ENCODE measurements around the gene GPR153.

Gene GPR153

GRCh38 chr1:6245869-6246496, 14.9 kb downstream of the GPR153 start:
- H3K27me3 ChIP-seq (ENCODE audit: control insufficient read depth in 3 of 3, insufficient read depth in 3 of 3, low read depth in 1 of 3, low read length in 3 of 3), result peaks cover 15 to 66% (median 20%) of the 10 kb centered on the region in 3 experiments
- no peak overlapping the region for H4K91ac ChIP-seq (ENCODE audit: low read depth, low read length, poor library complexity)
- peak overlapping the region; percentile 1 for H2AK5ac ChIP-seq (ENCODE audit: low read depth, low read length)
- H3K36me3 ChIP-seq (replicated peaks in 1 of 2; ENCODE audit: control insufficient read depth in 2 of 2, insufficient read depth in 2 of 2, low read length in 2 of 2), result no peaks in the 10 kb centered on the region
- H3K4me2 ChIP-seq (ENCODE audit: insufficient read depth, low read length, poor library complexity, severe bottlenecking), result peak overlapping the region; percentile 69
- H3K4me1 ChIP-seq (ENCODE audit: control insufficient read depth in 2 of 2, insufficient read depth in 1 of 2, low read depth in 1 of 2, low read length in 2 of 2), result peaks cover 32 to 36% of the 10 kb centered on the region in 2 donors
- H3K23ac ChIP-seq (ENCODE audit: low read depth, low read length, poor library complexity), result no peak overlapping the region
- H3K9me3 ChIP-seq (replicated peaks in 1 of 2; ENCODE audit: control insufficient read depth in 2 of 2, insufficient read depth in 1 of 2, low read depth in 1 of 2, low read length in 2 of 2), result no peaks in the 10 kb centered on the region
- peak overlapping the region; percentile 21 for H3K14ac ChIP-seq (ENCODE audit: low read length)
- no peak for DNase-seq (ENCODE audit: low spot score)
- no peak overlapping the region for H2BK15ac ChIP-seq (ENCODE audit: low read length)
- H3K4me3 ChIP-seq (ENCODE audit: low read length in 2 of 2), result peak overlapping the region; percentile 42 to 67
- WGBS, 2 donors (ENCODE audit: extremely low coverage in 2 of 2, insufficient read length in 2 of 2, insufficient replicate concordance in 1 of 2), result no CpG with 5 or more reads among the region's 49 CpGs
- H3K27ac ChIP-seq (replicated peaks; ENCODE audit: low read length), result no peak overlapping the region
- H2BK5ac ChIP-seq (ENCODE audit: low read length), result no peak overlapping the region
- no peak overlapping the region for H2BK12ac ChIP-seq (ENCODE audit: low read length)
- H3K18ac ChIP-seq (ENCODE audit: low read length), result no peak overlapping the region
- no peak overlapping the region for H3K9ac ChIP-seq (ENCODE audit: low read depth, low read length, poor library complexity)
- no peak overlapping the region for H2BK120ac ChIP-seq (ENCODE audit: low read depth, low read length)
- no peak overlapping the region for H4K8ac ChIP-seq (ENCODE audit: low read depth, low read length)
- no peaks in the 10 kb centered on the region for H3K79me1 ChIP-seq (ENCODE audit: low read depth, low read length)
- H2AFZ ChIP-seq (ENCODE audit: low read length), result peak overlapping the region; percentile 82
- H3K4ac ChIP-seq (ENCODE audit: low read length), result no peak overlapping the region

DNA sequence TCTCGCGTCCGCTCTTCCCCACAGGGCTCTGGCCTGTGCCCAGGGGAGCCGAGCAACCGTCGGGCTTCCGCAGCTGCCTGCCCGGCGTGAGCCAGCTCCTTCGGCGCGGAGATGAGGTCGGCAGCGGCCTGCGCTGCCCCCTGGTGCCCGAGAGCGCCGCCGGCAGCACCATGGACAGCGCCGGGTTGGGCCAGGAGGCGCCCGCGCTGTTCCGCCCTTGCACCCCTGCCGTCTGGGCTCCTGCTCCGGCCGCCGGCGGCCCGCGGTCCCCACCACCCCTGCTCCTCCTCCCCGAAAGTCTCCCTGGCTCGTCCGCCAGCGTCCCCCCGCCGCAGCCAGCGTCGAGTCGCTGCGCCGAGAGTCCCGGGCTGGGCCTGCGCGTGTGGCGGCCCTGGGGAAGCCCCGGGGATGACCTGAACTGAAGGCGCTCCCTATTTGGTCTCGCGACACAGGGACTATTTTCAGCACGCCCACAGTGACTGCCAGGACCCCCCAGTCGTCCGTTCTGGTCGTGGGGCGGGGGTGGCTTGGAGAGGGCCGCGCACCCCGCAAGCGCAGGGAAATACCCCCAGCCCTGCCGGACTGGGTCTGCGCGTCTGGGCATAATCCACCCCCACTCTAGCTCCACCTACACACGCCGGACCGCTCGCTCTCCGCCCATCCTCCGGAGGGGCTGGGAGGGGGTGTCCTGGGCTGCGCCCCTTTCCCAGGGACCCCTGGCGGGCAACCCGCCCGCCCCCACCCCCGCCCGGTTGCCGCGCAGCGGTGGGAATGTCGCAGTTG, 15.6 kb downstream of the GPR153 start:
- WGBS, 2 donors (ENCODE audit: extremely low coverage in 2 of 2, insufficient read length in 2 of 2, insufficient replicate concordance in 1 of 2), result no CpG with 5 or more reads among the region's 79 CpGs
- DNase-seq (ENCODE audit: low spot score), result peak; percentile 89
- H3K4ac ChIP-seq (ENCODE audit: low read length), result no peak overlapping the region

GRCh38 chr1:6244401-6245049, 16.4 kb downstream of the GPR153 start:
- Histone ChIP-seq H3K36me3 (replicated peaks in 1 of 2; ENCODE audit: control insufficient read depth in 2 of 2, insufficient read depth in 2 of 2, low read length in 2 of 2) (no peaks in the 10 kb centered on the region), H2BK5ac (ENCODE audit: low read length) (no peak overlapping the region), H2AFZ (ENCODE audit: low read length) (no peak overlapping the region), H3K14ac (ENCODE audit: low read length) (no peak overlapping the region), H3K18ac (ENCODE audit: low read length) (peak overlapping the region; percentile 8), H3K27ac (replicated peaks; ENCODE audit: low read length) (no peak overlapping the region), H3K4me1 (ENCODE audit: control insufficient read depth in 2 of 2, insufficient read depth in 1 of 2, low read depth in 1 of 2, low read length in 2 of 2) (peaks cover 34 to 46% of the 10 kb centered on the region in 2 donors), H2BK15ac (ENCODE audit: low read length) (no peak overlapping the region), H3K9ac (ENCODE audit: low read depth, low read length, poor library complexity) (no peak overlapping the region), H3K4me2 (ENCODE audit: insufficient read depth, low read length, poor library complexity, severe bottlenecking) (peak overlapping the region; percentile 11), H3K23ac (ENCODE audit: low read depth, low read length, poor library complexity) (no peak overlapping the region), H3K4ac (ENCODE audit: low read length) (no peak overlapping the region), H2BK12ac (ENCODE audit: low read length) (no peak overlapping the region), H3K27me3 (ENCODE audit: control insufficient read depth in 3 of 3, insufficient read depth in 3 of 3, low read depth in 1 of 3, low read length in 3 of 3) (peaks cover 15 to 55% (median 20%) of the 10 kb centered on the region in 3 experiments), H4K8ac (ENCODE audit: low read depth, low read length) (no peak overlapping the region), H3K4me3 (ENCODE audit: low read length in 2 of 2) (peak overlapping the region in 1 of 2 donors; percentile 42), H2AK5ac (ENCODE audit: low read depth, low read length) (peak overlapping the region; percentile 92), H4K91ac (ENCODE audit: low read depth, low read length, poor library complexity) (no peak overlapping the region), H3K79me1 (ENCODE audit: low read depth, low read length) (no peaks in the 10 kb centered on the region), H3K9me3 (replicated peaks in 1 of 2; ENCODE audit: control insufficient read depth in 2 of 2, insufficient read depth in 1 of 2, low read depth in 1 of 2, low read length in 2 of 2) (no peaks in the 10 kb centered on the region), H2BK120ac (ENCODE audit: low read depth, low read length) (no peak overlapping the region)
- WGBS, 2 donors (ENCODE audit: extremely low coverage in 2 of 2, insufficient read length in 2 of 2, insufficient replicate concordance in 1 of 2), result no CpG with 5 or more reads among the region's 24 CpGs
- no peak for DNase-seq (ENCODE audit: low spot score)

More for the DNA sequence above, 15.6 kb downstream of the GPR153 start:
- Histone ChIP-seq H3K9me3 (replicated peaks in 1 of 2; ENCODE audit: control insufficient read depth in 2 of 2, insufficient read depth in 1 of 2, low read depth in 1 of 2, low read length in 2 of 2) (no peaks in the 10 kb centered on the region), H3K27ac (replicated peaks; ENCODE audit: low read length) (no peak overlapping the region), H2BK15ac (ENCODE audit: low read length) (no peak overlapping the region), H2BK12ac (ENCODE audit: low read length) (no peak overlapping the region), H3K79me1 (ENCODE audit: low read depth, low read length) (no peaks in the 10 kb centered on the region), H4K91ac (ENCODE audit: low read depth, low read length, poor library complexity) (no peak overlapping the region), H3K9ac (ENCODE audit: low read depth, low read length, poor library complexity) (no peak overlapping the region), H2AFZ (ENCODE audit: low read length) (peak overlapping the region; percentile 82), H3K18ac (ENCODE audit: low read length) (no peak overlapping the region), H3K4me1 (ENCODE audit: control insufficient read depth in 2 of 2, insufficient read depth in 1 of 2, low read depth in 1 of 2, low read length in 2 of 2) (peaks cover 35 to 42% of the 10 kb centered on the region in 2 donors), H3K14ac (ENCODE audit: low read length) (peak overlapping the region; percentile 21), H3K4me2 (ENCODE audit: insufficient read depth, low read length, poor library complexity, severe bottlenecking) (peak overlapping the region; percentile 69), H4K8ac (ENCODE audit: low read depth, low read length) (no peak overlapping the region), H3K23ac (ENCODE audit: low read depth, low read length, poor library complexity) (peak overlapping the region; percentile 89), H2BK120ac (ENCODE audit: low read depth, low read length) (no peak overlapping the region), H2BK5ac (ENCODE audit: low read length) (no peak overlapping the region), H3K4me3 (ENCODE audit: low read length in 2 of 2) (peak overlapping the region; percentile 42 to 66), H3K27me3 (ENCODE audit: control insufficient read depth in 3 of 3, insufficient read depth in 3 of 3, low read depth in 1 of 3, low read length in 3 of 3) (peaks cover 15 to 62% (median 20%) of the 10 kb centered on the region in 3 experiments), H2AK5ac (ENCODE audit: low read depth, low read length) (no peak overlapping the region), H3K36me3 (replicated peaks in 1 of 2; ENCODE audit: control insufficient read depth in 2 of 2, insufficient read depth in 2 of 2, low read length in 2 of 2) (no peaks in the 10 kb centered on the region)

DNA sequence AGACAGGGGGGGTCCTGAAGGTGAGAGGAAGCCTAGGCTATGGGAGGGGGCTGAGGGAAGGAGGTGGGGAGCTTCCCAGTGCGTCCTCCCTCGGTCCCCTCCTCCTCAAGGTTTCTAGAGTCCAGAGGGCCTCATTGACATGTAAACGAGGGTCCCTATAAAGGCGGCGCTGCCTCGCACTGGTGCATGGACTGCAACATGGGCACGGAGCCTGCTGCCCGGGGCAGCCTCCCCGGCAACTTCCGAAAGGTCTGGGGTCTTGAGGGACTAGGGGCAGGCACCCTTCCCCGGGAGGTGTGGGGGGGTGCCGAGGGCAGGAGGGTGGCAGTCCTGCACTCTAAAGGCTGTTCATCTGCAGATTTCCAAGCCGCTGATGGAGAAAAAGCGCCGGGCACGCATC, 16.9 kb downstream of the GPR153 start, which contains the start of gene HES3:
Gene HES3, plus strand, starts transcription at position 187 of the 400 bp plus-strand sequence. Its CDS starts 187 bp downstream, at position 374.
- H3K4me3 ChIP-seq (ENCODE audit: low read length in 2 of 2), result peak within 1 kb of the TSS in 1 of 2 donors; percentile 45
- no CpG with 5 or more reads among the region's 16 CpGs for WGBS, 2 donors (ENCODE audit: extremely low coverage in 2 of 2, insufficient read length in 2 of 2, insufficient replicate concordance in 1 of 2)
- H2BK12ac ChIP-seq (ENCODE audit: low read length), result peak within 1 kb of the TSS; percentile 32
- H2BK120ac ChIP-seq (ENCODE audit: low read depth, low read length), result no peak within 1 kb of the TSS
- H2BK15ac ChIP-seq (ENCODE audit: low read length), result peak within 1 kb of the TSS; percentile 51
- H3K36me3 ChIP-seq (replicated peaks in 1 of 2; ENCODE audit: control insufficient read depth in 2 of 2, insufficient read depth in 2 of 2, low read length in 2 of 2), result no peaks in the 10 kb centered on the region
- peak within 1 kb of the TSS; percentile 85 for H3K23ac ChIP-seq (ENCODE audit: low read depth, low read length, poor library complexity)
- H3K9me3 ChIP-seq (replicated peaks in 1 of 2; ENCODE audit: control insufficient read depth in 2 of 2, insufficient read depth in 1 of 2, low read depth in 1 of 2, low read length in 2 of 2), result no peaks in the 10 kb centered on the region
- no peak within 1 kb of the TSS for H3K27ac ChIP-seq (replicated peaks; ENCODE audit: low read length)
- H3K9ac ChIP-seq (ENCODE audit: low read depth, low read length, poor library complexity), result no peak within 1 kb of the TSS
- H3K27me3 ChIP-seq (ENCODE audit: control insufficient read depth in 3 of 3, insufficient read depth in 3 of 3, low read depth in 1 of 3, low read length in 3 of 3), result peaks cover 15 to 50% (median 20%) of the 10 kb centered on the region in 3 experiments
- no peaks in the 10 kb centered on the region for H3K79me1 ChIP-seq (ENCODE audit: low read depth, low read length)
- no peak within 1 kb of the TSS for H4K8ac ChIP-seq (ENCODE audit: low read depth, low read length)
- H2BK5ac ChIP-seq (ENCODE audit: low read length), result peak within 1 kb of the TSS; percentile 88
- H2AFZ ChIP-seq (ENCODE audit: low read length), result no peak within 1 kb of the TSS
- H4K91ac ChIP-seq (ENCODE audit: low read depth, low read length, poor library complexity), result no peak within 1 kb of the TSS
- H3K4ac ChIP-seq (ENCODE audit: low read length), result no peak within 1 kb of the TSS
- H3K4me2 ChIP-seq (ENCODE audit: insufficient read depth, low read length, poor library complexity, severe bottlenecking), result peak within 1 kb of the TSS; percentile 14
- peak within 1 kb of the TSS; percentile 92 for H2AK5ac ChIP-seq (ENCODE audit: low read depth, low read length)
- DNase-seq (ENCODE audit: low spot score), result no peak
- peaks cover 38 to 52% of the 10 kb centered on the region in 2 donors for H3K4me1 ChIP-seq (ENCODE audit: control insufficient read depth in 2 of 2, insufficient read depth in 1 of 2, low read depth in 1 of 2, low read length in 2 of 2)
- peak within 1 kb of the TSS; percentile 92 for H3K14ac ChIP-seq (ENCODE audit: low read length)
- peak within 1 kb of the TSS; percentile 32 for H3K18ac ChIP-seq (ENCODE audit: low read length)
